GM12865 (cell line): ENCODE measurements around the gene LRIF1.

ENCODE experiments used
- DNase-seq: peaks from one replicate; pipeline ENCODE4 v3.0.0; 2010; ENCODE audit warnings: low read depth
- H3K4me3 ChIP-seq: 2 replicates; pipeline ENCODE4 v1.5.1; 2011; ENCODE audit warnings: mild to moderate bottlenecking, low read depth, low read length, control low read depth
- CTCF ChIP-seq: IDR thresholded peaks from 2 replicates; pipeline ENCODE4 v1.5.1; 2011; ENCODE audit warnings: low read length, control low read depth, low read depth, inconsistent platforms; ENCODE audit not compliant: insufficient read depth; ENCODE audit errors: missing control alignments

The LRIF1 gene

GRCh38 chr1:110986407-110986891 is 22.7 kb upstream of the LRIF1 start:
- no peak for TF ChIP-seq CTCF
- no peak overlapping the region for H3K4me3 ChIP-seq
- no peak for DNase-seq

GRCh38 chr1:110982320-110982719 is 18.6 kb upstream of the LRIF1 start:
- no peak for TF ChIP-seq CTCF
- H3K4me3 ChIP-seq, result no peak overlapping the region
- no peak for DNase-seq

- DNase-seq, result no peak
- TF ChIP-seq CTCF, result no peak
- H3K4me3 ChIP-seq, result no peak overlapping the region
These were observed 15.4 kb upstream of the LRIF1 start for GRCh38 chr1:110979154-110979553.

- no peak for DNase-seq
- H3K4me3 ChIP-seq, result no peak overlapping the region
- no peak for TF ChIP-seq CTCF
These were observed 12.4 kb upstream of the LRIF1 start for GRCh38 chr1:110976089-110976488.

GRCh38 chr1:110975265-110975664 is 11.5 kb upstream of the LRIF1 start:
- TF ChIP-seq CTCF, result no peak
- no peak for DNase-seq
- no peak overlapping the region for H3K4me3 ChIP-seq

GRCh38 chr1:110967256-110967655 is 3.5 kb upstream of the LRIF1 start:
- no peak overlapping the region for H3K4me3 ChIP-seq
- no peak for TF ChIP-seq CTCF
- DNase-seq, result no peak

GRCh38 chr1:110964455-110964903 is 757 bp upstream of the LRIF1 start:
- no peak for DNase-seq
- H3K4me3 ChIP-seq, result peak overlapping the region; percentile 68
- no peak for TF ChIP-seq CTCF
